Prostate gland (tissue), 2 donors: ENCODE data around the gene SUPT7L.

Experiments
- CTCF ChIP-seq, 4 experiments: fragments of 200-600 bp in 2 of 4; fragments of 450-650 bp in 2 of 4; sonication (generic) in 2 of 4; IDR thresholded peaks; 1 replicate in 3 of 4; 2 replicates in 1 of 4; pipeline ENCODE4 v1.5.1; 2016 to 2019; ENCODE audit warnings: antibody characterized with exemption in 4 of 4, mild to moderate bottlenecking in 2 of 4, moderate library complexity in 2 of 4
- POLR2AphosphoS5 ChIP-seq: sonication (generic); formaldehyde crosslinking; IDR thresholded peaks from one replicate; pipeline ENCODE4 v1.6.1; 2017; ENCODE audit warnings: antibody characterized with exemption

- no peak for TF ChIP-seq CTCF (IDR thresholded peaks at IDR 0.05)
- TF ChIP-seq POLR2AphosphoS5: no peak
Measured at GRCh38 chr2:27689424-27689823, 26.0 kb upstream of the SUPT7L start.
